IgD-negative memory B cell (primary cell): ENCODE results near the gene CARD11. TPM values are rescaled to one million over a fixed set of nuclear protein-coding genes. Genes with fewer than 3 reads are reported as not detected.
A peak's percentile ranks its signal among the peaks of the same experiment; 100 is the strongest.

Experiments
- H3K27ac Mint-ChIP-seq, 3 donors: one replicate each; pipeline ENCODE4 v1.8.0; 2020 to 2022; ENCODE audit warnings: mild to moderate bottlenecking in 3 of 3, mixed read lengths in 3 of 3, moderate library complexity in 1 of 3
- H3K27me3 Mint-ChIP-seq: one replicate; pipeline ENCODE4 v1.8.0; 2021; ENCODE audit warnings: mixed read lengths
- H3K36me3 Mint-ChIP-seq: one replicate; pipeline ENCODE4 v1.8.0; 2020; ENCODE audit warnings: mild to moderate bottlenecking, mixed read lengths
- H3K4me1 Mint-ChIP-seq, 3 donors: one replicate each; pipeline ENCODE4 v1.8.0; 2020 to 2022; ENCODE audit warnings: mixed read lengths in 3 of 3, mild to moderate bottlenecking in 1 of 3
- H3K4me3 Mint-ChIP-seq, 4 donors: one replicate each; pipeline ENCODE4 v1.8.0; 2020 to 2022; ENCODE audit warnings: mild to moderate bottlenecking in 4 of 4, mixed read lengths in 4 of 4, moderate library complexity in 3 of 4
- H3K9me3 Mint-ChIP-seq, 3 donors: one replicate each; pipeline ENCODE4 v1.8.0; 2020 to 2021; ENCODE audit warnings: mixed read lengths in 3 of 3, mild to moderate bottlenecking in 1 of 3
- polyA plus RNA-seq: library from polyadenylated mRNA; unstranded; fragments of 300-500 nt; fragmentation: Illumina TruSeq; gene quantifications from one replicate; pipeline ENCODE4 v1.2.3, GENCODE V29; 2021

CARD11 gene
- polyA plus RNA-seq, 1 donor from 2014 or later: 52.4 TPM

DNA sequence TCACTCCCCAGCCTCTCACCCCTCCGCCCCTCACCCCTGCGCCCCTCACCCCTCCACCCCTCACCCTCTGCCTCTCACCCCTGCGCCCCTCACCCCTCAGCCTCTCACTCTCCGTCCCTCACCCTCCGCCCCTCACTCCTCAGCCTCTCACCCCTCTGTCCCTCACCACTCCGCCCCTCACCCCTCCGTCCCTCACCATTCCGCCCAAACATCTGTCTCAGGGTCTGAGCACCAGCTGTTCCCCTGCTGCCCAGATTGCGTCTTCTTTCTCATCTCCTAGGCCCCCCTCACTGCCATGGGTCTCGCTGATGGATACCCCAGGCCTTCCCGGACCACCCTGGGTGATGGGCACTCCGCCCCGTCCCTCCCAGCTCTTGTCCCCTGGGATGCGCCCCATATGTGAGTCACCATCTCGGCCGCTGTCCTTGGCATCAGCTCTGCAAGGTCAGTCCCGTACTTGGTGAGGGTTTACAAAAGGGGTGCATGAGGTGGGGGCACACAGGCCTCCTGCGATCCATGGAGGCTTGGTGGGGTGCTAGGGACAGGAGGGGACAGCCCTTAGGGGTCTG is 134.1 kb downstream of the CARD11 start:
- Mint-ChIP-seq H3K27me3 (no peaks in the 10 kb centered on the region), H3K4me3 (no peak overlapping the region), H3K9me3 (peaks cover 0 to 2% (median 0%) of the 10 kb centered on the region in 3 donors), H3K27ac (no peak overlapping the region), H3K4me1 (no peaks in the 10 kb centered on the region), H3K36me3 (peaks cover 13% of the 10 kb centered on the region)

DNA sequence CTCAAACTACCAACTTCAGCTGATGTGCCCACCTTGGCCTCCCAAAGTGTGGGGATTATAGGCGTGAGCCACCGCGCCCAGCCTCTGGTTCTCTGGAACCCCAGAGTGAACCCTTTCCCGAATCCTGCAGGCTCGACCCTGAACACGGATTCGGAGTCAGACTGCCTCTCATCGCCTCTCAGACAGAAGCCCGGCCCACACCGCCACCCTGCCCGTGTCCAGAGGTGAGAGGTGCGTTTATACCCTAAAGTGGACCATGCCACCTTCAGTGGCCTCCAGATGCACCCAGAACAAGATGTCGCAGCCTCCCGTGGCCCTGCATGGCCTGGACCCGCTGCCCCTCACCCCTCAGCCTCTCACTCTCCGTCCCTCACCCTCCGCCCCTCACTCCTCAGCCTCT is 134.6 kb downstream of the CARD11 start:
- no peak overlapping the region for H3K4me3 Mint-ChIP-seq
- H3K36me3 Mint-ChIP-seq: peaks cover 13% of the 10 kb centered on the region
- H3K4me1 Mint-ChIP-seq: peaks cover 0 to 1% (median under 1%) of the 10 kb centered on the region in 3 donors
- H3K9me3 Mint-ChIP-seq: peaks cover 0 to 2% (median 0%) of the 10 kb centered on the region in 3 donors
- no peaks in the 10 kb centered on the region for H3K27me3 Mint-ChIP-seq
- H3K27ac Mint-ChIP-seq: peak overlapping the region in 1 of 3 donors; percentile 31

DNA sequence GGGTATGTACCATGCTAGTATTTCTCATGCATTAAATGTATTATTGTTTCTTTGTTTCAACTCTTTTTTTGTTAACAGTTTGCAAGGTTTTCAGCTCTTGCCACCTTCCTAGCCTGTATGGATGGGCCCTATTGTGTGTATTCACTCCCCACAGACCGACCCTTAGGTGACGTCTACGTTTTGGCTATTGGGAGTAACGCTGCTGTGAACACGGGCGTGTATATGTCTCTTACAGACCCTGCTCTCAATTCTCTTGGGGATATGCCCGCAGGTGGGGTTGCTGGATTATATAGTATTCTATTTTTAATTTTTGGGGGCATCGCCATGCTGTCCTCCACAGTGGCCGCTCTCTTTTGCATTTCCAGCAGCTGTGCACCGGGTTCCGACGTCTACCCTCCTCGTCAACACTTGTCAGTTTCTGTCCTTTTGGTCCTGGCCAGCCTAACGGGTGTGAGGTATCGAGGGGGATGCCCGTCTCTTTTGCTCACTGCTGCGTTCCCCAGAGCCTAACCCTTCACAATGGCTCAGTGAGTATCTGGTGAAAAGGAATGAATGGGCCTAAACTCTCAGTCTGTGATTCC is 135.5 kb downstream of the CARD11 start:
- H3K27me3 Mint-ChIP-seq: no peaks in the 10 kb centered on the region
- no peak overlapping the region for H3K4me3 Mint-ChIP-seq
- H3K9me3 Mint-ChIP-seq: peaks cover 0 to 2% (median 0%) of the 10 kb centered on the region in 3 donors
- peak overlapping the region in 2 of 3 donors; percentile 31 to 55 for H3K27ac Mint-ChIP-seq
- H3K36me3 Mint-ChIP-seq: peaks cover 13% of the 10 kb centered on the region
- peaks cover under 1 to 4% (median 3%) of the 10 kb centered on the region in 3 donors for H3K4me1 Mint-ChIP-seq

DNA sequence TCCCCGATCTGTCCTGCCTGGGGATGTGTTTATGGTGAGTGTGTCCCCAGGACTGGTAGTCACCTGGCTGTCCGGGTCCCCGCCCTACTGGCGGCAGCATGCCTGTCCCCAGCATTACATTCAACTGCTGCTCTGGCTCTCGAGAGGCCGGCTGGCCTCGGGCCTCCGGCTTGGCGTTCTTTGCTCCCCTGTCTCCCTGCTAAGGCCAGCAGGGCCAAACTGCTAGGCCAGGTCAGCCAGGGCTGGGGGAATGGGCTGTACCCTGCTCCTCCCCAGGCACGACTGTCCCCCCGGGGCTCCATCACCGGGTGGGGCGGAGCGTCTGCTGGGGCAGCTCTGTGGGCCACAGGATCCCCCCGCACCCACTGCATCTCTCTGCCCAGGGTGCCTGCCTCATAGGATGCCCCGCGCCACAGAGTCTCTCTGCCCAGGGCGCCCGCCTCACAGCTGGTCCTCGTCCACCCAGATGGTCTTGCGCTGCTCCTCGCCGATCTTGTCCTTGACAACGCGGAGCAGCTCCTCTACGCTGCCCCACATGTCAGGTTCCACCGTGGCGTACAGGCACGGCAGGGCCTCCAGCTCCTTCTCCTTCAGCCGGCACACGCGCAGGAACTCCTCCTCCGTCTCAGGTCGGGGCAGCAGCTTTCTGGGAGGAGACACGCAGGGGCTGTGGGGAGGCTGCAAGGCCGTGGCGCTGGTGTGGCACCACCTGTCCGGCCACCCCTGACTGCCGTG is 137.3 kb downstream of the CARD11 start:
- Mint-ChIP-seq H3K27ac (peak overlapping the region; percentile 33 to 80 (median 71)), H3K9me3 (peaks cover 0 to 2% (median 0%) of the 10 kb centered on the region in 3 donors), H3K4me1 (peaks cover 5 to 10% (median 7%) of the 10 kb centered on the region in 3 donors), H3K36me3 (peaks cover 13% of the 10 kb centered on the region), H3K4me3 (no peak overlapping the region), H3K27me3 (no peaks in the 10 kb centered on the region)

DNA sequence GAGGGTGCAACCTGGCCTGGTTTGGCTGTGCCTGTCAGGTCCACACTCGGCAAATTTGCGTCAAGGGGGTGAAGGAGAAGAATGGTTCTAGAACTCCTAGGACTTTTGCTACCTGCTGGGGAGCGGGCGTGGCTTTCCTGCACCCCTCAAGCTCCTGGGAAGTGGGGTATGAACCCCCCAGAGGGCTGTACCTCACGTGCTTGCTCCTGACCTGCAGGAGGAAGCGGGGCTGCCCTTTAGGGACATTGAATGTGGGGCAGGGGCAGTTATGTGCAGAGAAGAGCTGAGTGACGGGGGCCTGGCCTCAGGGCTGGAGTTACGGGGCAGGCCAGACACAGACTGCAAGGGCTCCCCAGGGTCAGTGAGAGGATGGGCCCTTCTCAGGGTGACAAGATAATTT is 138.2 kb downstream of the CARD11 start:
- peaks cover 12% of the 10 kb centered on the region for H3K36me3 Mint-ChIP-seq
- H3K27ac Mint-ChIP-seq: peak overlapping the region; percentile 43 to 80 (median 71)
- no peaks in the 10 kb centered on the region for H3K27me3 Mint-ChIP-seq
- peak overlapping the region in 1 of 4 donors; percentile 48 for H3K4me3 Mint-ChIP-seq
- H3K4me1 Mint-ChIP-seq: peaks cover 5 to 10% (median 7%) of the 10 kb centered on the region in 3 donors
- H3K9me3 Mint-ChIP-seq: peaks cover 0 to 2% (median 0%) of the 10 kb centered on the region in 3 donors

DNA sequence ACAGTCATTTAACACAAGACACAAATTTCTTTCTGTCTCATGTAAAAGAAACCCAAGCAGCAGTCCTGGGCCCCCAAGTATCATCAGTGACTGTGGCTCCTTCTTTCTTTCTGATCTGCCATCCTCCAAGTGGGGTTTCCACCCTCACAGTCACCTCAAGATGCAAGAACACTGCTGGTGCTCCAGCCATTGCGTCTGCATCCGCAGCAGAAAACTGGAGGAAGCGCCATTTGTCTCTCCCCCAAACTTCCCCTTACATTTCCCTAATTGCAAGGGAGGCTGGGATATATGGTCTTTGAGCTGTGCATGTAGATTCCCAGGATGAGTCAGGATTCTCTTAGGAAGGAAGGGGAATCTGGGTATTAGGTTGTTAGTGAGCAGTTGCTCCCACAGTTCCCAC is 138.6 kb downstream of the CARD11 start:
- peaks cover 12% of the 10 kb centered on the region for H3K36me3 Mint-ChIP-seq
- H3K27me3 Mint-ChIP-seq: no peaks in the 10 kb centered on the region
- H3K4me3 Mint-ChIP-seq: no peak overlapping the region
- H3K9me3 Mint-ChIP-seq: peaks cover 0 to 2% (median 0%) of the 10 kb centered on the region in 3 donors
- peaks cover 7 to 10% (median 7%) of the 10 kb centered on the region in 3 donors for H3K4me1 Mint-ChIP-seq
- H3K27ac Mint-ChIP-seq: peak overlapping the region in 2 of 3 donors; percentile 43 to 71

DNA sequence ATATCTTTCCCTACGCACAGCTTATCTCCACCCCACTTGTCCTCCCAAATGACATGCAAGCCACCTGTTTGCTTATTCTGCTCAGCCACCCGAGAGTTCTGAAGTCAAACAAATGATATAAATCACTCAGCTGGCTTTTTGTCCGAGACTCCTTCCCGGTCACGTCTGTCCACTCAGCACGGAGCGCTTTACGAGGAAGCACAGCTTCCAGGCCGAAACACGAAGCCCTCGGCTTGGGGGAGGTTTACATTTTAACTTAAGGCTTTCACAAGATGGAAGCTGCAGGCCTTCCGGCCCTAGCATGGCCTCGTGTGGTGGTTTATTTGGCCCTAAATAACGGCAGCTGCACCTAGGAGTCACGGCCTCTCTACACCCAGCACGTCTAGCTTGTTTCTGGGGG is 139.5 kb downstream of the CARD11 start:
- Mint-ChIP-seq H3K36me3 (peaks cover 12% of the 10 kb centered on the region), H3K27ac (peak overlapping the region; percentile 43 to 81 (median 71)), H3K27me3 (no peaks in the 10 kb centered on the region), H3K4me3 (peak overlapping the region in 1 of 4 donors; percentile 4), H3K9me3 (peaks cover 0 to 2% (median 0%) of the 10 kb centered on the region in 3 donors), H3K4me1 (peaks cover 7 to 10% (median 8%) of the 10 kb centered on the region in 3 donors)

DNA sequence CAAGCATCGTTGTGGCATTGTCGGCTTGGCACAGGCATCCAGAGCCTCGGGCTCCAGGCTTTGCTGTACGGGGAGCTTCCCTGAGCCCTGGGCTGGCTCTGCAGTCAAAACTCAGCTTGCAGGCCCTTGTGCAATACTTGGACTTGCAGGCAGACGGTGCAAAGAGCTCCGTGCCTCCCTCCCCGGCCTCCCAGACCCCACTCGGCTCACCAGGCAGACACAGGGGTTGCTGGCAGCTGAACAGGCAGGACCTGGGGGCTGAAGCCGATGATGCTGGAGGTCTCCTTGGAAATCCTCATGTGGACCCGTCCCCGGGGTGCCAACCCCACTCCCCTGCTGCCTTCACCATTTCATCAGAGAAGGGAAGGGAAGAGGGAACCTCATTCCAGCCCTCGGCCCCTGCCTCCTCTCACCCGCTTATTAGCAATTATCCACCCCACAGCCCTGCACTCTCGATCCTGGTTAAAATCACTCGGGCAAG is 139.9 kb downstream of the CARD11 start:
- peaks cover 7 to 10% (median 8%) of the 10 kb centered on the region in 3 donors for H3K4me1 Mint-ChIP-seq
- no peaks in the 10 kb centered on the region for H3K27me3 Mint-ChIP-seq
- peak overlapping the region; percentile 20 to 81 (median 73) for H3K27ac Mint-ChIP-seq
- peak overlapping the region in 1 of 4 donors; percentile 4 for H3K4me3 Mint-ChIP-seq
- peaks cover 12% of the 10 kb centered on the region for H3K36me3 Mint-ChIP-seq
- peaks cover 0 to 2% (median 0%) of the 10 kb centered on the region in 3 donors for H3K9me3 Mint-ChIP-seq

DNA sequence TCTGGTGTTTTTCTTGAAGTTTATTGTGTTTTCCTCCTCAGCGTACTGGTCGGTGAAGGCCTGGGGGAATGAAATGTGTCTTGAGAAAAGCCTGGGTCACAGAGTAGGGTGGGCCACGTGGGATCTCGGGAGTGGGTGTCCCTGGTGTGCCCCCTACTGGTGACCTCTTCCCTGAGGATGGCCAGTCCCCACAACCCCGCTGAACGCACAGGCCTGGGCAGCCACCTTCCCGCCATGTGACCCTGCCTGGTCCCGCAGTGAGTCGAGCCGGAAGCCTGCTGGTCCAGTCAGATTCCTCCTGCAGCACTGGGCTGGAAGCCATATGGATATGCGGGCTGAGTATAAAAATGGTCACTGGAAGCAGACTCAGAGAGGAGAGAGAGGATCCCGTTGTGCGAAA is 146.6 kb downstream of the CARD11 start:
- Mint-ChIP-seq H3K4me3 (peak overlapping the region in 2 of 4 donors; percentile 4 to 37), H3K9me3 (no peaks in the 10 kb centered on the region), H3K27me3 (no peaks in the 10 kb centered on the region), H3K27ac (peak overlapping the region; percentile 27 to 63 (median 29)), H3K36me3 (no peaks in the 10 kb centered on the region), H3K4me1 (peaks cover 10 to 28% (median 20%) of the 10 kb centered on the region in 3 donors)

DNA sequence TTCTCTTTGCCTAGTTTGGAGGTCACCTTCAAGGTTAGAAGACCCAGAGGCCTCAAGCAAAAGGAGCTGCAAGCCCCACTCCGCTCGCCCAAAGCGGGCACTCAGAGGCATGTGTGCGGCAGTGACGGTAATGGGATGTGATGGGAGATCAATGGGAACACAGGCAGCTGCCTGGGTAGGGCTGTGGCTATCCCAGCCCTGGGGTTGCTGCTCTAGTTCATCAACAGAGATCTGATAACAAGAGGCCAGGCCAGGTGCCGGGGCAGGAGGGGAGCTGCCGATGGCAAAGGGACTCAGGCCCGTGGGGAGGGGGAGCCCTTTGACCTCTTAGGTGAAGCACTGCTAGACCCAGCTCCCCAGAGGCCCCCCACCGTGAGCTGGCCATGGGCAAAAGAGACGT is 147.5 kb downstream of the CARD11 start:
- H3K4me1 Mint-ChIP-seq: peaks cover 10 to 28% (median 20%) of the 10 kb centered on the region in 3 donors
- H3K36me3 Mint-ChIP-seq: no peaks in the 10 kb centered on the region
- no peaks in the 10 kb centered on the region for H3K27me3 Mint-ChIP-seq
- peak overlapping the region in 2 of 4 donors; percentile 58 to 76 for H3K4me3 Mint-ChIP-seq
- no peaks in the 10 kb centered on the region for H3K9me3 Mint-ChIP-seq
- H3K27ac Mint-ChIP-seq: peak overlapping the region in 1 of 3 donors; percentile 83

DNA sequence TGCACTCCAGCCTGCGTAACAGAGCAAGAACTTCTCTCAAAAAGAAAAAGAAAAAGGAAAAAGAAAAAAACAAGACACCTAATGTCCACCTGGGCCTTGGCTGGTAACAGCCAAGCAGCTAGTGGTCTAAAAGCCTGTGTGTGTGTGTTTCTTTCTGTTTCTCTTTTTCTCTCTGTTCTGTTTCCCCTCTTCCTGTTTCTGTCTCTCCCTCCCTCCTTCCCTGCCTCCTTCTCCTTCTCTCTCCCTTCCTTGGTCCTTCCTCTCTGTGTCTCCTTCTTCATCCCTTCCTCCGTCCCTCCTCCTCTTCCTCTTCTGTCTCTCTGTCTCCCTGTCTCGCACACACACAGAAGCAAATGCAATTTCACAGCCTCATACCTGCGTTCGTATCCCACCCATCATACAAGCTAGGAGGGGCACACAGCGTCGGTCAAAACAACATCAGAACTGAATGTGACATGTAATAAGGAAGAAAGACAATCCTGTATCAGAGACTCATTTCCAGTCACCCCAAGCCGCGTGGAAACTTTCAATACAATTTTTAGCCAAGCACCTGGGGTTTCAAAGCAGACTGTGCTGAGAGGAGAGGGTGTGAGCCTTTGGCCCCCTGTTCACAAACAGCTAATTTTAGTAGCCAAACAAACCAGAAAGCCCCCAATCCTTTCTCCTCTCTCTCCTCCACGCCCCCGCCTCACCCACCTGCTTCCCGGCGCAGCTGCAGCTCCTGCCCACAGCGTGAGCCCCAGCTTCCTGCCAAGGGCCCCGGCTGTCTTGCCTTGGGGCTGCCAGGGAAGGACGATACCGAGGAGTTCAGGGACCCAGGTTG is 149.3 kb downstream of the CARD11 start:
- peak overlapping the region; percentile 44 to 90 (median 84) for H3K4me3 Mint-ChIP-seq
- no peaks in the 10 kb centered on the region for H3K36me3 Mint-ChIP-seq
- H3K27me3 Mint-ChIP-seq: no peaks in the 10 kb centered on the region
- no peaks in the 10 kb centered on the region for H3K9me3 Mint-ChIP-seq
- peak overlapping the region; percentile 13 to 83 (median 80) for H3K27ac Mint-ChIP-seq
- H3K4me1 Mint-ChIP-seq: peaks cover 14 to 25% (median 22%) of the 10 kb centered on the region in 3 donors

DNA sequence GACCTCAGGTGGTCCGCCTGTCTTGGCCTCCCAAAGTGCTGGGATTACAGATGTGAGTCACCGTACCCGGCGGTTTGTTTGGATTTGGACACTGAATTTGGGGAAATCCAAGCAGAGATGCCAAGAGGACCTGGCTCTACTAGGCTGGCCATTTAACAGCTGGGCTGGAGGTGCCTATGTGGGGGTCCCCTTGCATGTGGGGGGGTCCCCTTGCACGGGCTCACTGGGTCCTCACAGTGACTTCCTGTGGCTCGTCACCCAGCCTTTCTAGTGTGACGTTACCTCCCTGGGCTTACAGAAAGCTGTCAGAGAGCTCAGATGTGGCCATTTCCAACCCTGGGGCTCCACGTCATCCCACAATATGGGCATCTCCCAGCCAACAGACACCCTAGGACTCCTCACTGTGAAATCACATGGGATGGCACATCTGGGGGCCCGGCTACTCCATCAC is 150.2 kb downstream of the CARD11 start:
- Mint-ChIP-seq H3K36me3 (no peaks in the 10 kb centered on the region), H3K9me3 (no peaks in the 10 kb centered on the region), H3K27me3 (peaks cover 1% of the 10 kb centered on the region), H3K27ac (no peak overlapping the region), H3K4me1 (peaks cover 14 to 25% (median 22%) of the 10 kb centered on the region in 3 donors), H3K4me3 (peak overlapping the region; percentile 44 to 90 (median 68))

DNA sequence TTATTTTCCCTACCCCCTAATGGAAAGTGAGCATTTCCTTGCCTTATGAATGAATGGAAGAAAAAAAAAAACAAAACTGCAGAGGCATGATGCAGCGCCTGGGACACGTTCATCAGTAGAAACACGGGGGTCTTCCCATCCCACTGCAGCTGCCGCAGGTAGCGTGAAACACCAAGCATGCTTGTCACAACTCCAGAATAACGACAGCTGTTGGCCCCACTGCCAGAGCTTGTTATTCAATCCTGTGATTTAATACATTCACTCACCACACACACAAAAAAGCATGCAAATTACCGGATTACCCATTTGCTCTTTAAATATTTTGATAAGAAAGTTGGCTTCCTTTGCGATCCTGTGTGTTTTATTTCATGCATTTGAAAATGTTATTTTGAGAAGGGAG is 151.1 kb downstream of the CARD11 start:
- Mint-ChIP-seq H3K27ac (peak overlapping the region in 1 of 3 donors; percentile 82), H3K27me3 (peaks cover 1% of the 10 kb centered on the region), H3K4me3 (peak overlapping the region in 3 of 4 donors; percentile 32 to 78 (median 49)), H3K9me3 (no peaks in the 10 kb centered on the region), H3K4me1 (peaks cover 14 to 25% (median 22%) of the 10 kb centered on the region in 3 donors), H3K36me3 (no peaks in the 10 kb centered on the region)

DNA sequence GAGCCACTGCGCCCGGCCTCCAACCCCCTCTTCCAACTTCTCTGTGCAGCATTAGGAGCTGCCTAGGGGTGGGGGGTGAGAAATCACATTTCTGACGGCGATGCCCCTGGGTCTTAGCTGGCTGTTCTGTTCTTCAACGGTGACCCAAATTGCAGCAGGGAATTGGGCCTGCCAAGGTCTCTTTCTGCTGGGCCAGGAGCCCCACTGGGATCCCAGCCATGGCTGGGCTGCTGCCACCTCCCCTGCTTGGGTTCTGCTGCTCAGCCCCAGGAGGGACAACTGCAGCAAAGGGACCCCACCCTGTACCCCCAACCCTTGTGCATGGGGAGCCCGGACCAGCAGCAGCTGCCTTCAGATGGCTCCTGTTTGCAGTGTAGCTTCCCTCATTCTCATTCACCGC is 155.9 kb downstream of the CARD11 start:
- H3K27me3 Mint-ChIP-seq: peaks cover 3% of the 10 kb centered on the region
- H3K4me3 Mint-ChIP-seq: no peak overlapping the region
- no peak overlapping the region for H3K27ac Mint-ChIP-seq

More for the DNA sequence above, 155.9 kb downstream of the CARD11 start:
- peaks cover 0 to 2% (median 0%) of the 10 kb centered on the region in 3 donors for H3K9me3 Mint-ChIP-seq
- no peaks in the 10 kb centered on the region for H3K36me3 Mint-ChIP-seq
- peaks cover 7 to 11% (median 10%) of the 10 kb centered on the region in 3 donors for H3K4me1 Mint-ChIP-seq
